ENCODE data around the gene FBXO21. TPM values are rescaled to one million over a fixed set of nuclear protein-coding genes. Genes with fewer than 3 reads are reported as not detected.

The FBXO21 gene
- total and polyA plus RNA-seq, 2 of the 13 experiments (the other 11 are each of a cell fraction or from before 2014, with no cell fraction given): 15.6 to 32.5 TPM

GRCh38 chr12:117155278-117156060, 34.8 kb downstream of the FBXO21 start (continued):
- TF ChIP-seq MED1 (CRISPR knock-in tag; IDR thresholded peaks at IDR 0.05) (peak; percentile 50; the same call in 1 of the 2 replicates), BATF2 (CRISPR knock-in tag; IDR thresholded peaks at IDR 0.05) (no peak), ZNF577 (CRISPR knock-in tag; IDR thresholded peaks at IDR 0.05; ENCODE audit: borderline replicate concordance, low read depth) (no peak), ZNF792 (CRISPR knock-in tag; IDR thresholded peaks at IDR 0.05) (peak; percentile 28; the same call in 1 of the 2 replicates), SALL1 (CRISPR knock-in tag; IDR thresholded peaks at IDR 0.05) (peak; percentile 78; the same call in 1 of the 2 replicates), HMGXB4 (CRISPR knock-in tag; IDR thresholded peaks at IDR 0.05; ENCODE audit: borderline replicate concordance in 1 of 2, low read depth in 1 of 2) (peak; percentile 75 to 89), NCOA2 (CRISPR knock-in tag; IDR thresholded peaks at IDR 0.05) (no peak), EHMT2 (IDR thresholded peaks at IDR 0.05; ENCODE audit: borderline replicate concordance, low read depth, low read length) (no peak), CAMTA2 (CRISPR knock-in tag; IDR thresholded peaks at IDR 0.05; ENCODE audit: borderline replicate concordance) (no peak), MAZ (IDR thresholded peaks at IDR 0.05; ENCODE audit: borderline replicate concordance, low read depth, low read length) (peak; percentile 71; the same call in 1 of the 2 replicates), MAZ (CRISPR knock-in tag; IDR thresholded peaks at IDR 0.05; ENCODE audit: low read depth) (peak; percentile 58; the same call in 1 of the 2 replicates), AHR (CRISPR knock-in tag; IDR thresholded peaks at IDR 0.05) (no peak), GMEB2 (CRISPR knock-in tag; IDR thresholded peaks at IDR 0.05; ENCODE audit: low read depth) (no peak), NR2F1 (CRISPR knock-in tag; IDR thresholded peaks at IDR 0.05) (no peak), ARNT2 (CRISPR knock-in tag; IDR thresholded peaks at IDR 0.05; ENCODE audit: low read depth) (no peak), ZKSCAN8 (CRISPR knock-in tag; IDR thresholded peaks at IDR 0.05; ENCODE audit: borderline replicate concordance) (no peak), NFE2 (CRISPR knock-in tag; IDR thresholded peaks at IDR 0.05) (no peak), ZSCAN9 (CRISPR knock-in tag; IDR thresholded peaks at IDR 0.05; ENCODE audit: borderline replicate concordance) (peak; percentile 36; the same call in 1 of the 2 replicates), SP1 (IDR thresholded peaks at IDR 0.05) (no peak), SP1 (CRISPR knock-in tag; IDR thresholded peaks at IDR 0.05) (no peak), RFXANK (CRISPR knock-in tag; IDR thresholded peaks at IDR 0.05) (no peak), ZNF18 (CRISPR knock-in tag; IDR thresholded peaks at IDR 0.05; ENCODE audit: insufficient replicate concordance) (no peak), POGK (CRISPR knock-in tag; conservative IDR thresholded peaks at IDR 0.05) (peak; percentile 75)

All from HepG2 (cell line).